NT2/D1 (cell line): Measurements from ENCODE around the gene NUDT6.
"Not testable (repeated sequence)": the region's sequence is repeated elsewhere in the genome, so short reads cannot be mapped to it uniquely, and the experiment has no call there.

ENCODE experiments used
- DNase-seq: peaks from one replicate; pipeline ENCODE4 v3.0.0-alpha.2; 2011; ENCODE audit warnings: low read depth, low spot score
- H3K27me3 ChIP-seq: 2 replicates; pipeline ENCODE4 v1.6.0; 2011; ENCODE audit warnings: mild to moderate bottlenecking; ENCODE audit not compliant: insufficient read length, insufficient read depth
- H3K36me3 ChIP-seq: 2 replicates; pipeline ENCODE4 v1.6.1; 2011; ENCODE audit warnings: mild to moderate bottlenecking, low read length, mixed read lengths; ENCODE audit not compliant: insufficient read depth, insufficient read length
- H3K4me1 ChIP-seq: 2 replicates; pipeline ENCODE4 v1.5.1; 2011; ENCODE audit not compliant: insufficient read depth, insufficient read length
- H3K4me3 ChIP-seq: 2 replicates; pipeline ENCODE4 v1.5.1; 2011; ENCODE audit warnings: low read depth; ENCODE audit not compliant: insufficient read length
- H3K9ac ChIP-seq: 2 replicates; pipeline ENCODE4 v1.6.0; 2011; ENCODE audit warnings: low read depth; ENCODE audit not compliant: insufficient read length
- H3K9me3 ChIP-seq: 2 replicates; pipeline ENCODE4 v1.5.1; 2011; ENCODE audit warnings: mild to moderate bottlenecking, low read length; ENCODE audit not compliant: insufficient read depth
- SUZ12 ChIP-seq: IDR thresholded peaks from 2 replicates; pipeline ENCODE4 v1.6.1; 2011; ENCODE audit not compliant: insufficient read length, insufficient read depth; ENCODE audit errors: extremely low read depth
- YY1 ChIP-seq: IDR thresholded peaks from 2 replicates; pipeline ENCODE4 v1.6.1; 2011; ENCODE audit not compliant: insufficient read length, insufficient read depth
- ZNF274 ChIP-seq: IDR thresholded peaks from 2 replicates; pipeline ENCODE4 v1.6.1; 2011; ENCODE audit warnings: mild to moderate bottlenecking, low read depth, low read length

NUDT6 gene

GRCh38 chr4:122959441-122959840, 37.0 kb upstream of the NUDT6 start:
- Histone ChIP-seq H3K27me3 (no peaks in the 10 kb centered on the region), H3K36me3 (peaks cover 8% of the 10 kb centered on the region), H3K4me3 (no peak overlapping the region), H3K4me1 (no peaks in the 10 kb centered on the region), H3K9ac (no peak overlapping the region), H3K9me3 (no peaks in the 10 kb centered on the region)
- no peak for DNase-seq
- no peak for TF ChIP-seq YY1

DNA sequence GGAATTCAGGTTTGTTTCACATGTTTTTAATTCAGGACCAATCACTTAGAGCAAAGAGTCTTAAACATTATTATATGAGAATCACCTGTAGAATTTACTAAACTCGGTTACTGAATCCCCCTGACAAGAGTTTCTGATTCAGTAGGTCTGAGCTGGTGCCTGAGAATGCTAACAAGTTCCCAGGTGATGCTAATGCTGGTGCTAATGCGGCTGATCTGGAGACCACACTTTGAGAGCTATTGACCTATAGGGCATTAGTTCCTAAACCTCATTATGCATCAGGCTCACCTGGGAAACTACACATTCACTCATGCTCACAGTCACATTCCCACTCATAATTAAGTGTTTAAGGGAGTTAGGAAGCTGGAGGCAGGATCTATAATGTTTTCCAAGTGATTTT, 36.1 kb upstream of the NUDT6 start:
- peaks cover 17% of the 10 kb centered on the region for H3K36me3 ChIP-seq
- TF ChIP-seq ZNF274 = no peak
- no peak for TF ChIP-seq YY1
- TF ChIP-seq SUZ12 = no peak
- no peak for DNase-seq
- no peaks in the 10 kb centered on the region for H3K27me3 ChIP-seq
- H3K9me3 ChIP-seq = no peaks in the 10 kb centered on the region
- H3K4me3 ChIP-seq = no peak overlapping the region
- H3K4me1 ChIP-seq = no peaks in the 10 kb centered on the region
- H3K9ac ChIP-seq = no peak overlapping the region

DNA sequence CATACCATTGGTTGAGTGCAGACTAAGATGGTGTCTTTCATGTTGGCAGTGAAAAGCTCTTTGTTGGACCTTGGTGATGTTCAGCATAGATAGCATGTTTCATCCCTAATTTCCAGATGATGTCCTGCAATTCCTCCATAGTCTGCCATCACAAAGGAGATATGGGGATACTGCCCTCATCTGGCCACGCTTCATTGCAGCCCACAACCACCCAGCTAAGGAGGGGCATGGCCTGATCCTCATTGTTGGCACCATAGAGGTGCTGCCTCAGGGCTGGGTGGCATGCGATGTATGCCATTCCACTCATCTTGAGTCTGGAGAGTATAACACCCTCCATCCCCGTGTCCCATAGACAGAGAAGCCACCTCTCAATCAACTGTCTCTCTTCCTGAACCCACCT, 31.5 kb upstream of the NUDT6 start:
- Histone ChIP-seq H3K4me3 (no peak overlapping the region), H3K36me3 (peaks cover 54% of the 10 kb centered on the region)
- TF ChIP-seq ZNF274 (no peak), SUZ12 (no peak), YY1 (no peak)

DNA sequence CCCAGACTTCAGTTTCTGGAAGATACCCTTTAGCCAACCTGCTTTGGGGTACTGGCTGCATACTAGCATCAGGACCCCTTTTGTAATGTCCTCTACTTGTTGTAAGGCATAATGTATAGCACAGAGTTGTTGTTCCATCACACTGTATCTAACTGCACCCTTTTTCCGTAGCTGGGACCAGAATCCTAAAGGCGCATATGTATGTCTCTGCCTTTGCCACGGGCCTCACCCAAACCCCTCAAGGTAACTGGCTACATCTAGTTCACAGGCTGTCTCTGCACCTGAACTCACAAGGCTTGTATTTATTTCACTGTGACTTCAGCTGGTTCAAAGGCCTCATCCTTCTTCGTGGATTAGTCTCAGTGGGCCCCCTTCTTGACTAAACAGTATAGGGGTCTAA, 29.6 kb upstream of the NUDT6 start:
- DNase-seq = no peak
- Histone ChIP-seq H3K36me3 (peaks cover 67% of the 10 kb centered on the region), H3K4me3 (no peak overlapping the region), H3K9ac (no peak overlapping the region), H3K27me3 (no peaks in the 10 kb centered on the region), H3K4me1 (no peaks in the 10 kb centered on the region), H3K9me3 (no peaks in the 10 kb centered on the region)
- no peak for TF ChIP-seq ZNF274
- TF ChIP-seq SUZ12 = no peak
- TF ChIP-seq YY1 = no peak

More for the DNA sequence above, 31.5 kb upstream of the NUDT6 start:
- H3K9ac ChIP-seq = no peak overlapping the region
- DNase-seq = no peak
- no peaks in the 10 kb centered on the region for H3K27me3 ChIP-seq
- no peaks in the 10 kb centered on the region for H3K9me3 ChIP-seq
- no peaks in the 10 kb centered on the region for H3K4me1 ChIP-seq

DNA sequence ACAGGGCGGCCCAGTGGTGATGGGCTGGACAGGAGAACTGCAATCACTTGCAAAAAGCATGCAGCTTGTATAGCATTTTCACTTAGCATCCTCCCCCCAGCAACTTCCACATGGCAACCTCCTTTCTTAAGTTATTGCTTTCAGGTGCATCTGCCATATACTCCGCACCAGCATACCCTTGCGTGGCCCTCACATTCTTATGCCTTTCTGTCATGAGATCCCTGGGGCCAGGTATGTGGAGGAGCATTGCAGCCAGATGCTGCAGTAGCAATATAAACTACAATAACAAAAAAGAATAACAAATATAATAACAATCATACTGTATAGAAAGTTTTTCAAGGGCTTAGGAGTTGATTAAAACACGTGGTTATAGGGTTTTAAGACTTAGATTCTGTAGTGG, 26.3 kb upstream of the NUDT6 start:
- Histone ChIP-seq H3K27me3 (no peaks in the 10 kb centered on the region), H3K4me1 (no peaks in the 10 kb centered on the region), H3K9me3 (peaks cover 9% of the 10 kb centered on the region; the same call in 1 of the 2 replicates), H3K9ac (no peak overlapping the region), H3K4me3 (no peak overlapping the region), H3K36me3 (peaks cover 69% of the 10 kb centered on the region)
- no peak for DNase-seq
- TF ChIP-seq YY1 (no peak), ZNF274 (no peak), SUZ12 (no peak)

GRCh38 chr4:122946142-122946541, 23.7 kb upstream of the NUDT6 start:
- no peaks in the 10 kb centered on the region for H3K27me3 ChIP-seq
- no peak for DNase-seq
- H3K36me3 ChIP-seq = peaks cover 43% of the 10 kb centered on the region
- H3K9ac ChIP-seq = no peak overlapping the region
- no peaks in the 10 kb centered on the region for H3K4me1 ChIP-seq
- peaks cover 9% of the 10 kb centered on the region; the same call in 1 of the 2 replicates for H3K9me3 ChIP-seq
- TF ChIP-seq ZNF274 (no peak), SUZ12 (no peak), YY1 (no peak)
- H3K4me3 ChIP-seq = no peak overlapping the region

DNA sequence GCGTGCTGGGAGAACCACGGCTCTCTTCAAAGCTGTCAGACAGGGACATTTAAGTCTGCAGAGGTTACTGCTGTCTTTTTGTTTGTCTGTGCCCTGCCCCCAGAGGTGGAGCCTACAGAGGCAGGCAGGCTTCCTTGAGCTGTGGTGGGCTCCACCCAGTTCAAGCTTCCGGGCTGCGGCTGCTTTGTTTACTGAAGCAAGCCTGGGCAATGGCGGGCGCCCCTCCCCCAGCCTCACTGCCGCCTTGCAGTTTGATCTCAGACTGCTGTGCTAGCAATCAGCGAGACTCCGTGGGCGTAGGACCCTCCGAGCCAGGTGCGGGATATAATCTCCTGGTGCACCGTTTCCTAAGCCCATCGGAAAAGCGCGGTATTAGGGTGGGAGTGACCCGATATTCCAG, 22.7 kb upstream of the NUDT6 start:
- H3K36me3 ChIP-seq = peaks cover 36% of the 10 kb centered on the region
- not testable (repeated sequence) for H3K9me3 ChIP-seq, H3K27me3 ChIP-seq, H3K9ac ChIP-seq, H3K4me3 ChIP-seq, H3K4me1 ChIP-seq, DNase-seq

- TF ChIP-seq ZNF274 (no peak), SUZ12 (no peak), YY1 (no peak)
- Histone ChIP-seq H3K9ac (no peak overlapping the region), H3K9me3 (no peaks in the 10 kb centered on the region), H3K4me1 (no peaks in the 10 kb centered on the region), H3K4me3 (no peak overlapping the region), H3K27me3 (no peaks in the 10 kb centered on the region), H3K36me3 (peaks cover 73% of the 10 kb centered on the region)
- DNase-seq = no peak
These were observed 10.4 kb upstream of the NUDT6 start for GRCh38 chr4:122932763-122933162.
